GM12873 (cell line): ENCODE data around the gene FITM2.

Experiments used
- CTCF ChIP-seq: IDR thresholded peaks from 2 replicates; pipeline ENCODE4 v1.5.1; 2012; ENCODE audit warnings: low read depth, mild to moderate bottlenecking, moderate library complexity, low read length, control low read depth; ENCODE audit not compliant: insufficient read depth; ENCODE audit errors: missing control alignments

Gene FITM2

GRCh38 chr20:44331201-44331600 lies 20.2 kb upstream of the FITM2 start:
- TF ChIP-seq CTCF, result no peak

- no peak for TF ChIP-seq CTCF
Measured at GRCh38 chr20:44328428-44328827, 17.4 kb upstream of the FITM2 start.

GRCh38 chr20:44326391-44327159 lies 15.6 kb upstream of the FITM2 start:
- no peak for TF ChIP-seq CTCF

GRCh38 chr20:44324343-44324742 lies 13.3 kb upstream of the FITM2 start:
- no peak for TF ChIP-seq CTCF

GRCh38 chr20:44319839-44320422 lies 8.9 kb upstream of the FITM2 start:
- TF ChIP-seq CTCF, result no peak

- TF ChIP-seq CTCF, result no peak
Measured at GRCh38 chr20:44314870-44315269, 3.9 kb upstream of the FITM2 start.

GRCh38 chr20:44309763-44310663 lies 989 bp downstream of the FITM2 start:
- TF ChIP-seq CTCF, result no peak
